Right atrium auricular region (tissue), 2 donors: Measurements from ENCODE around the gene TSPAN4. TPM values are rescaled to one million over a fixed set of nuclear protein-coding genes. Genes with fewer than 3 reads are reported as not detected.
A peak's percentile ranks its signal among the peaks of the same experiment; 100 is the strongest.

Experiments
- DNase-seq: peaks from one replicate; pipeline ENCODE4 v3.0.0-alpha.2; 2019; ENCODE audit warnings: low spot score
- H3K27ac ChIP-seq, 2 donors: fragments of 200-600 bp; sonication (generic); 1 replicate in 1 of 2; 2 replicates in 1 of 2; pipeline ENCODE4 v1.5.1; 2016 to 2019
- H3K27me3 ChIP-seq, 2 donors: fragments of 200-600 bp; sonication (generic); one replicate each; pipeline versions ENCODE4 v1.5.1 to v1.6.0; 2017 to 2019
- H3K36me3 ChIP-seq: fragments of 200-600 bp; sonication (generic); one replicate; pipeline ENCODE4 v1.5.1; 2016
- H3K4me1 ChIP-seq, 2 donors: fragments of 200-600 bp; sonication (generic); one replicate each; pipeline versions ENCODE4 v1.5.1 to v1.6.0; 2017 to 2019
- H3K4me3 ChIP-seq, 2 donors: fragments of 200-600 bp; sonication (generic); 1 replicate in 1 of 2; 2 replicates in 1 of 2; pipeline ENCODE4 v1.5.1; 2017 to 2019; ENCODE audit warnings: mild to moderate bottlenecking in 1 of 2, moderate library complexity in 1 of 2
- H3K9me3 ChIP-seq, 2 donors: fragments of 200-600 bp; sonication (generic); one replicate each; pipeline ENCODE4 v1.5.1; 2019
- CTCF ChIP-seq, 2 donors: fragments of 200-600 bp; sonication (generic); IDR thresholded peaks; one replicate each; pipeline ENCODE4 v1.5.1; 2019; ENCODE audit warnings: antibody characterized with exemption in 2 of 2
- total RNA-seq, 2 donors: library from RNA; depleted of rRNA; stranded (reverse); fragments of >200 nt; gene quantifications; one replicate each; pipeline ENCODE4 v1.1.0, GENCODE V29; 2016

TSPAN4 gene
- total RNA-seq, 2 donors from 2014 or later, result 37.2 to 81.0 TPM

GRCh38 chr11:831961-832528, 10.6 kb upstream of the TSPAN4 start:
- Histone ChIP-seq H3K4me3 (peak overlapping the region in 1 of 2 donors; percentile 81), H3K27ac (peak overlapping the region; percentile 92 to 95), H3K36me3 (peaks cover 13% of the 10 kb centered on the region), H3K4me1 (peaks cover 0 to 91% of the 10 kb centered on the region in 2 donors), H3K9me3 (no peaks in the 10 kb centered on the region), H3K27me3 (no peaks in the 10 kb centered on the region)
- no peak for TF ChIP-seq CTCF (IDR thresholded peaks at IDR 0.05)
- DNase-seq, result no peak

GRCh38 chr11:832529-833113, 10.0 kb upstream of the TSPAN4 start, which contains the start of gene CD151:
CD151 (plus strand) TSS chr11:832952; CDS start chr11:836070, 3,118 bp downstream.
- no peaks in the 10 kb centered on the region for H3K9me3 ChIP-seq
- H3K4me3 ChIP-seq, result peak within 1 kb of the TSS; percentile 55 to 81
- H3K4me1 ChIP-seq, result peaks cover 0 to 91% of the 10 kb centered on the region in 2 donors
- peaks cover 19% of the 10 kb centered on the region for H3K36me3 ChIP-seq
- DNase-seq, result no peak
- no peaks in the 10 kb centered on the region for H3K27me3 ChIP-seq
- H3K27ac ChIP-seq, result peak within 1 kb of the TSS; percentile 92 to 95
- TF ChIP-seq CTCF (IDR thresholded peaks at IDR 0.05), result no peak

- H3K27me3 ChIP-seq, result no peaks in the 10 kb centered on the region
- no peak for TF ChIP-seq CTCF (IDR thresholded peaks at IDR 0.05)
- peak; percentile 81 for DNase-seq
- H3K9me3 ChIP-seq, result no peaks in the 10 kb centered on the region
- peak overlapping the region; percentile 55 to 81 for H3K4me3 ChIP-seq
- H3K27ac ChIP-seq, result peak overlapping the region; percentile 92 to 95
- peaks cover 0 to 87% of the 10 kb centered on the region in 2 donors for H3K4me1 ChIP-seq
- peaks cover 25% of the 10 kb centered on the region for H3K36me3 ChIP-seq
These were observed 9.4 kb upstream of the TSPAN4 start for GRCh38 chr11:833114-833791.

DNA sequence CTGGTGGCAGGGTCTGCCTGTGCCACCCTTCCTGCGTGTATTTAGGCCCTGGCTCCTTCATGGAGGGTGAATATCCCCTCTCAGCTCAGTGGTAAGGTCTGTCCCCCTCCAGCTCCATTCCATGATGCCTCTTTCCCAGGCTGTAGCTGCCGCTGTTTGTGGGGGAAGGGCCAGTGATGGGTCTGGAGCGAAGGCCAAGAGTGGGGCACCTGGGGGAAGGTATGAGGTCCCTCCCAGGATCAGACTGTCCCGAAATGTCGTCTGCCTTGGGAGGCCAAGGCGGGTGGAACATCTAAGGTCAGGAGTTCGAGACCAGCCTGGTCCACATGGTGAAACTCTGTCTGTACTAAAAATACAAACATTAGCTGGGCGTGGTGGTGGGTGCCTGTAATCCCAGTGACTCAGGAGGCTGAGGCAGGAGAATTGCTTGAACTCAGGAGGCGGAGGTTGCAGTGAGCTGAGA, 8.8 kb upstream of the TSPAN4 start:
- no peaks in the 10 kb centered on the region for H3K9me3 ChIP-seq
- peak overlapping the region; percentile 92 to 95 for H3K27ac ChIP-seq
- TF ChIP-seq CTCF (IDR thresholded peaks at IDR 0.05), result no peak
- no peaks in the 10 kb centered on the region for H3K27me3 ChIP-seq
- peaks cover 31% of the 10 kb centered on the region for H3K36me3 ChIP-seq
- H3K4me1 ChIP-seq, result peaks cover 0 to 87% of the 10 kb centered on the region in 2 donors
- peak overlapping the region; percentile 55 to 81 for H3K4me3 ChIP-seq
- no peak for DNase-seq

GRCh38 chr11:834371-835316, 8.0 kb upstream of the TSPAN4 start:
- peak; percentile 82 for DNase-seq
- Histone ChIP-seq H3K4me3 (peak overlapping the region; percentile 55 to 81), H3K9me3 (no peaks in the 10 kb centered on the region), H3K27me3 (no peaks in the 10 kb centered on the region), H3K36me3 (peaks cover 39% of the 10 kb centered on the region), H3K27ac (peak overlapping the region; percentile 92 to 95), H3K4me1 (peaks cover 0 to 86% of the 10 kb centered on the region in 2 donors)
- no peak for TF ChIP-seq CTCF (IDR thresholded peaks at IDR 0.05)
